DND-41 (cell line): ENCODE data around the gene TRIM74.
"Not testable (repeated sequence)": the region's sequence is repeated elsewhere in the genome, so short reads cannot be mapped to it uniquely, and the experiment has no call there.

ENCODE experiments used
- CTCF ChIP-seq: IDR thresholded peaks from 2 replicates; pipeline ENCODE4 v1.5.1; 2012; ENCODE audit warnings: borderline replicate concordance, low read length, moderate library complexity, mild to moderate bottlenecking; ENCODE audit not compliant: poor library complexity, severe bottlenecking; ENCODE audit errors: extremely low read depth
- EZH2 ChIP-seq: IDR thresholded peaks from 3 replicates; pipeline ENCODE4 v1.6.1; 2012; ENCODE audit warnings: borderline replicate concordance, low read depth, mild to moderate bottlenecking, moderate library complexity, low read length, inconsistent platforms; ENCODE audit not compliant: severe bottlenecking

GRCh38 chr7:72913750-72914149 is 55.5 kb downstream of the TRIM74 start:
- not testable (repeated sequence) for TF ChIP-seq CTCF, EZH2
